ENCODE measurements around the gene TSPAN9.

TSPAN9 gene

DNA sequence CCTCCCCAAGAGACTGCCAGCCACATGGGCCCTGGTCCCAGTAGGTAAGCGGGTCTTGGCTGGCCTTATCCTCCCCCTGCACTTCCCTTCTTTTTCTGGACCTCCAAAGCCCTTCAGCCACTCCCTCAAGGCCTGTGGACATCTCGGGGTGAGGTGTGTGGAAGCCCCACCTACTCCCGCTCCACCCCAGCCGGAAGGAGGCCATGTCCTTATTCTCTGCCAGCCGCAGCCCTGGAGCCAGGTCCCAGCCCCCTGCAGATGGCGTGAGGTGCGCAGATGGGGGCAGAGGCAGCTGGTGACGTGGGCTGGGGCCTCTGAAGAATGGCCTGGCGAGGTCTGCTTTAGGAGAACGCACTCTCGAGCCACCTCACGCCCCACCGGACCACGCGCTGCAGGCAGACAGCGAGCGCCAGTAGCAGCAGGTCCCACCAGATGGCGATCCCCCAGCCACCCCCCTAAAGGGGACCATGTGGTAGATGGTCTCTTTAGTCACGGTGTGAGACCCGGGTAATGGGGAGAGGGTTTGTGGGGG, 167.1 kb downstream of the TSPAN9 start:
- no peak for TF ChIP-seq TAF1 (IDR thresholded peaks at IDR 0.05; ENCODE audit: borderline replicate concordance, insufficient read depth, low read length)
- no peak for TF ChIP-seq SIN3A (IDR thresholded peaks at IDR 0.05; ENCODE audit: borderline replicate concordance, insufficient read depth, low read length)
- TF ChIP-seq POLR2AphosphoS5 (IDR thresholded peaks at IDR 0.05; ENCODE audit: low read depth, low read length), result no peak
- TF ChIP-seq FOXP2 (optimal IDR thresholded peaks at IDR 0.05; ENCODE audit: borderline replicate concordance, extremely low read depth, extremely low read length, insufficient read depth), result no peak
- TF ChIP-seq, protein P1, sequence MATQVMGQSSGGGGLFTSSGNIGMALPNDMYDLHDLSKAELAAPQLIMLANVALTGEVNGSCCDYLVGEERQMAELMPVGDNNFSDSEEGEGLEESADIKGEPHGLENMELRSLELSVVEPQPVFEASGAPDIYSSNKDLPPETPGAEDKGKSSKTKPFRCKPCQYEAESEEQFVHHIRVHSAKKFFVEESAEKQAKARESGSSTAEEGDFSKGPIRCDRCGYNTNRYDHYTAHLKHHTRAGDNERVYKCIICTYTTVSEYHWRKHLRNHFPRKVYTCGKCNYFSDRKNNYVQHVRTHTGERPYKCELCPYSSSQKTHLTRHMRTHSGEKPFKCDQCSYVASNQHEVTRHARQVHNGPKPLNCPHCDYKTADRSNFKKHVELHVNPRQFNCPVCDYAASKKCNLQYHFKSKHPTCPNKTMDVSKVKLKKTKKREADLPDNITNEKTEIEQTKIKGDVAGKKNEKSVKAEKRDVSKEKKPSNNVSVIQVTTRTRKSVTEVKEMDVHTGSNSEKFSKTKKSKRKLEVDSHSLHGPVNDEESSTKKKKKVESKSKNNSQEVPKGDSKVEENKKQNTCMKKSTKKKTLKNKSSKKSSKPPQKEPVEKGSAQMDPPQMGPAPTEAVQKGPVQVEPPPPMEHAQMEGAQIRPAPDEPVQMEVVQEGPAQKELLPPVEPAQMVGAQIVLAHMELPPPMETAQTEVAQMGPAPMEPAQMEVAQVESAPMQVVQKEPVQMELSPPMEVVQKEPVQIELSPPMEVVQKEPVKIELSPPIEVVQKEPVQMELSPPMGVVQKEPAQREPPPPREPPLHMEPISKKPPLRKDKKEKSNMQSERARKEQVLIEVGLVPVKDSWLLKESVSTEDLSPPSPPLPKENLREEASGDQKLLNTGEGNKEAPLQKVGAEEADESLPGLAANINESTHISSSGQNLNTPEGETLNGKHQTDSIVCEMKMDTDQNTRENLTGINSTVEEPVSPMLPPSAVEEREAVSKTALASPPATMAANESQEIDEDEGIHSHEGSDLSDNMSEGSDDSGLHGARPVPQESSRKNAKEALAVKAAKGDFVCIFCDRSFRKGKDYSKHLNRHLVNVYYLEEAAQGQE (IDR thresholded peaks at IDR 0.05; ENCODE audit: insufficient read depth in 1 of 2, low read depth in 2 of 2, low read length in 2 of 2), result no peak

DNA sequence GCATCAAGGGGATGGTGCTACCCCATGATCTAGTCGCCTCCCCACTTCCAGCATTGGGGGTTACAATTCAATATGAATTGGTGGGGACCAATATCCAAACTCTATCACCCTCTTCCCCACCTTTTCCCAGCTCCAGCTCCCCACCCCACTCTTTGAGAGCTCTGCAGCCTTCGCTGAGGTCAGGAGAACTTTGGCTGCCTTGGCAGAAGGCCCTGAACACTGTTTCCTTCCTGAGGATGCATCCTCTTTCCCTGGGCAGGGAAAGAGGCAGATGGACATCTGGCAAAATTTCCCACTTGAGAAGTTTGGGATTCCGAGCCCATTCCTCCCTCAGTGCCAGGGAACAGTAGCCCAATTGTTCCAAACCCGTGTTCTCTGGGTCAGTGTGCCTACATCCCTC, 169.1 kb downstream of the TSPAN9 start:
- no peak for TF ChIP-seq FOXP2 (optimal IDR thresholded peaks at IDR 0.05; ENCODE audit: borderline replicate concordance, extremely low read depth, extremely low read length, insufficient read depth)
- TF ChIP-seq, protein P1 (IDR thresholded peaks at IDR 0.05; ENCODE audit: insufficient read depth in 1 of 2, low read depth in 2 of 2, low read length in 2 of 2), result no peak
- no peak for TF ChIP-seq SIN3A (IDR thresholded peaks at IDR 0.05; ENCODE audit: borderline replicate concordance, insufficient read depth, low read length)
- no peak for TF ChIP-seq TAF1 (IDR thresholded peaks at IDR 0.05; ENCODE audit: borderline replicate concordance, insufficient read depth, low read length)
- no peak for TF ChIP-seq POLR2AphosphoS5 (IDR thresholded peaks at IDR 0.05; ENCODE audit: low read depth, low read length)

DNA sequence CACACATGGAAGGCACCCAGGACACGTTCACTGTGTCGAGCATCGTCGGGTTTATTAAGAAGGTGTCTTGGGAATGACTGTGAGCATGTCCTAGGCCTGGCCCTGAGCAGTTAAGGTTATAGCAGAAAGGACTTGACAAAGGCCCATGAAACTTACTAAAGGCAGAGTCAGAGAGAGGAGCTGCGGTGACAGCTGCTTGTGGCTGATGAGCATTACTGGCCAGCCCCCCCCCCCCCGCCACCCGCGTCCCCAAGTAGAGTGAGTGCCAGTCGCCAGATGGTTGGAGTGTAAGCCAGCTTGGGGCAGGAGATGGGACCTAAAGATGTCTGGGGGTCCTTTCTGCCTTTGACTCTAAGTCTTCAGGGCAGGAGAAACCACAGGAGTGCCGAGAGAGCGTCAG, 169.9 kb downstream of the TSPAN9 start:
- TF ChIP-seq SIN3A (IDR thresholded peaks at IDR 0.05; ENCODE audit: borderline replicate concordance, insufficient read depth, low read length) (no peak), POLR2AphosphoS5 (IDR thresholded peaks at IDR 0.05; ENCODE audit: low read depth, low read length) (no peak), FOXP2 (optimal IDR thresholded peaks at IDR 0.05; ENCODE audit: borderline replicate concordance, extremely low read depth, extremely low read length, insufficient read depth) (no peak), TAF1 (IDR thresholded peaks at IDR 0.05; ENCODE audit: borderline replicate concordance, insufficient read depth, low read length) (no peak)
- TF ChIP-seq, protein P1 (IDR thresholded peaks at IDR 0.05; ENCODE audit: insufficient read depth in 1 of 2, low read depth in 2 of 2, low read length in 2 of 2), result no peak

DNA sequence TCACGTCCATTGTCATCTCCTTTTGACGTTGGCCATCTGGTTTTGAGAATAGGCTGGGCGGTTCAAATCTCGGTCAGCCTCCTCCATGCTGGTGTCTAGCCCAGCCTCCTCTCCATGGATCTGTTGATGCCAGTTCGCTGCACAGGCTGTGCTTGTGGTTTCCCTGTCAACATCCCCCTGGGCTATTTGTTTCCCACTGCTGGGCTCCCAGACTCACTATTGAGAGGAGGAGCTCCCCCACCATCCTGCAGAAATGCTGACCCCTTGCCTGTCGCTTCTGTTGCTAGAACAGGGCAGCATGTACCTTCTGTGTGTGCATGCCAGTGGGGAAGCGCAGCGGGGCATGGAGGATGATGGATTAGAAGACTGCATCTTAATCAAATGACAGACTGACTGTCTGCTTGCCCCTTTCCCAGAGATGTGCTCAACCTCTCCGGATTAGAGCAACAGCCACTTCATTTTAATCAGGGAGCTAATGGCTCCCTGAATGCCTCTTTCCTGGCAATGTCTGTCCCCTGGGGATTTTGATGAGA, 170.5 kb downstream of the TSPAN9 start:
- TF ChIP-seq TAF1 (IDR thresholded peaks at IDR 0.05; ENCODE audit: borderline replicate concordance, insufficient read depth, low read length) (no peak), SIN3A (IDR thresholded peaks at IDR 0.05; ENCODE audit: borderline replicate concordance, insufficient read depth, low read length) (no peak), POLR2AphosphoS5 (IDR thresholded peaks at IDR 0.05; ENCODE audit: low read depth, low read length) (no peak), FOXP2 (optimal IDR thresholded peaks at IDR 0.05; ENCODE audit: borderline replicate concordance, extremely low read depth, extremely low read length, insufficient read depth) (no peak)
- TF ChIP-seq, protein P1 (IDR thresholded peaks at IDR 0.05; ENCODE audit: insufficient read depth in 1 of 2, low read depth in 2 of 2, low read length in 2 of 2), result no peak
